Heart left ventricle (tissue), 16 donors: ENCODE results near the gene CEP128. TPM values are rescaled to one million over a fixed set of nuclear protein-coding genes. Genes with fewer than 3 reads are reported as not detected.

Experiments used
- ATAC-seq, 4 donors: fragments of 200-7000 bp; cut with Tn5 transposase; one replicate each; pipeline ENCODE4 v1.9.1; 2020 to 2022; ENCODE audit warnings: moderate library complexity in 4 of 4, mild to moderate bottlenecking in 3 of 4, moderate number of reproducible peaks in 1 of 4
- DNase-seq, 5 donors: peaks; one replicate each; pipeline ENCODE4 v3.0.0-alpha.2; 2020
- H3K27ac ChIP-seq, 12 donors: fragments of 200-600 bp; sonication (generic) in 4 of 12; one replicate each; pipeline versions ENCODE4 v1.5.0 to v1.8.0; 2016 to 2022; ENCODE audit warnings: mild to moderate bottlenecking in 2 of 12
- H3K27me3 ChIP-seq, 9 donors: fragments of 200-600 bp; sonication (generic) in 2 of 9; one replicate each; pipeline versions ENCODE4 v1.5.1 to v1.8.0; 2016 to 2022; ENCODE audit warnings: mild to moderate bottlenecking in 3 of 9
- H3K36me3 ChIP-seq, 9 donors: fragments of 200-600 bp; sonication (generic) in 2 of 9; one replicate each; pipeline versions ENCODE4 v1.5.0 to v1.8.0; 2018 to 2022; ENCODE audit warnings: mild to moderate bottlenecking in 2 of 9
- H3K4me1 ChIP-seq, 12 donors: fragments of 200-600 bp; sonication (generic) in 4 of 12; one replicate each; pipeline versions ENCODE4 v1.5.0 to v1.8.0; 2016 to 2022; ENCODE audit warnings: mild to moderate bottlenecking in 3 of 12
- H3K4me3 ChIP-seq, 12 donors: fragments of 200-600 bp; sonication (generic) in 4 of 12; one replicate each; pipeline versions ENCODE4 v1.5.0 to v1.8.0; 2017 to 2022; ENCODE audit warnings: mild to moderate bottlenecking in 9 of 12, moderate library complexity in 4 of 12
- H3K9me3 ChIP-seq, 12 donors: fragments of 200-600 bp; sonication (generic) in 4 of 12; one replicate each; pipeline versions ENCODE4 v1.5.0 to v1.8.0; 2016 to 2022; ENCODE audit warnings: mild to moderate bottlenecking in 1 of 12
- CTCF ChIP-seq, 12 donors: fragments of 200-600 bp; sonication (generic) in 4 of 12; IDR thresholded peaks; one replicate each; pipeline versions ENCODE4 v1.5.0 to v1.8.0; 2018 to 2022; ENCODE audit warnings: antibody characterized with exemption in 12 of 12, mild to moderate bottlenecking in 5 of 12
- POLR2A ChIP-seq, 2 donors: fragments of 450-650 bp; IDR thresholded peaks; one replicate each; pipeline ENCODE4 v1.6.1; 2017; ENCODE audit warnings: antibody characterized with exemption in 2 of 2, mild to moderate bottlenecking in 2 of 2, moderate library complexity in 2 of 2
- intact Hi-C, 10 donors: fragments of 100-400 bp; cut with DNase I; formaldehyde crosslinking; loops; one replicate each; pipeline versions ENCODE4 v1.11.1 to v1.14.2; 2022
- polyA plus RNA-seq, 2 donors: library from polyadenylated mRNA; stranded (reverse); fragments of 200-250 nt; gene quantifications; one replicate each; pipeline ENCODE4 v1.2.3, GENCODE V29; 2013
- total RNA-seq, 9 donors: library from RNA; depleted of rRNA in 2 of 9; stranded (reverse); fragments of >200 nt in 2 of 9; fragmentation: NEBNext Ultra II Directional in 3 of 9; extraction: Animal tissue kit (Norgen Biotek cat#: 25700) in 3 of 9; gene quantifications; one replicate each; pipeline versions ENCODE4 v1.1.0 to v1.2.4, GENCODE V29; 2016 to 2023
- donor health status: ischemic (EF 13 %, LVEDD 7.1; RV severe dilation, severe dysfunction).
- donor health status: healthy with polysubstance abuse.
- donor health status: DM: no; HTN: yes; CAD: no.
- donor health status: DM: no; HTN: no; CAD: no.
- donor health status: ischemic (EF 25% LVEDD 6.9; RV normal size, moderate dysfunction).
- donor health status: ischemic (EF 25% LVEDD 5.7; RV mildly dilated, moderate dysfunction).
- donor health status: healthy.
- donor health status: DM: yes; HTN: yes; CAD: no.
- donor health status: ischemic (EF 35%, LVEDD 5.7; RV mildly dilated, moderate dysfunction).
- donor health status: nonischemic (EF 11% LVEDD 7.7; RV severe dilation, severe dysfunction).
- donor health status: DM: yes; HTN: yes; CAD: no.
- donor health status: PGD.
- donor health status: ischemic (EF 29% LVEDD 5.4; RV normal size, mild dysfunction).
- donor health status: nonischemic (EF 23%, LVEDD 6.1; RV moderate dilation, normal function).

CEP128 gene
- total and polyA plus RNA-seq, 11 donors = 0.94 to 6.6 (median 3.4) TPM

GRCh38 chr14:80447392-80447791, 494.1 kb downstream of the CEP128 start:
- H3K27me3 ChIP-seq = no peaks in the 10 kb centered on the region
- intact Hi-C loops = no loop called here
- no peak for DNase-seq
- no peaks in the 10 kb centered on the region for H3K4me1 ChIP-seq
- H3K9me3 ChIP-seq = peaks cover 0 to 16% (median 0%) of the 10 kb centered on the region in 12 donors
- no peak for ATAC-seq
- no peak overlapping the region for H3K4me3 ChIP-seq
- H3K36me3 ChIP-seq = no peaks in the 10 kb centered on the region
- TF ChIP-seq CTCF (IDR thresholded peaks at IDR 0.05) (no peak), POLR2A (IDR thresholded peaks at IDR 0.05) (no peak)
- no peak overlapping the region for H3K27ac ChIP-seq

Other genes starting within 250 kb of the CEP128 start
- gene TSHR, start 13.9 kb upstream of the CEP128 start, total RNA-seq = not detected
- gene TSHR, start 13.9 kb upstream of the CEP128 start, polyA plus RNA-seq = not detected